ENCODE data around the gene NAPB.
"Not testable (repeated sequence)": the region's sequence is repeated elsewhere in the genome, so short reads cannot be mapped to it uniquely, and the experiment has no call there.

Gene NAPB

DNA sequence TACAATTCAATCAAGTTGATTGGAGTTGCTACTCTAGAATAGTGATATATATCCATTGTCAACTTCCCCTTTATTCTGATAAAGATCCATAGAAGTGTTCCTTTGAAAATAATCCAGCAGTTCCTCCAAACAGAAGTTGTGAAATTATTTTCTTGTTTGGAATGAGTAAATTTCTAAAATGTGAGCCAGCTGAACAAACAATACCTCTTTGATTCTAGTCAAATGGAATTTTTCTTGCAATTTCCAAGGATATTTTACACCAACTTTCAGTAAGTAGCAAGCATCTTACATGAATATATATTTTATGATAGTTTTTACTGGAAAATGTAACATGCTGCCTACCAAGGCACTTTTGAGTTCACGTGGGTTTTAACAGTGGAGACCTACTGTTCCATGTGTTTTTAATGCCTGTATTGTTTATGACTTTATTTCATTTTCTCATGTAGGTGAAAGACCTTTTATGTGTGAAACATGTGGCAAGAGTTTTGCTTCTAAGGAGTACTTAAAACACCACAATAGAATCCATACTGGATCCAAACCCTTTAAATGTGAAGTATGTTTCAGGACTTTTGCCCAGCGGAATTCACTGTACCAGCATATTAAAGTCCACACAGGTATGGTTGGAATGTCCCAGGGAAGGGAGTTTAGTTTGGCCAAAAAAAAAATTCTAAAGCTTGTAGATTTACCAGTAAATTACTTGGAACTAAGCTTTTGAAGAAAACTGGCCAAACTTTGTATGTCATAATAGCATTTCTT is 52.8 kb downstream of the NAPB start:
- no peak for DNase-seq (ENCODE audit: low read depth in 3 of 3)

DNA sequence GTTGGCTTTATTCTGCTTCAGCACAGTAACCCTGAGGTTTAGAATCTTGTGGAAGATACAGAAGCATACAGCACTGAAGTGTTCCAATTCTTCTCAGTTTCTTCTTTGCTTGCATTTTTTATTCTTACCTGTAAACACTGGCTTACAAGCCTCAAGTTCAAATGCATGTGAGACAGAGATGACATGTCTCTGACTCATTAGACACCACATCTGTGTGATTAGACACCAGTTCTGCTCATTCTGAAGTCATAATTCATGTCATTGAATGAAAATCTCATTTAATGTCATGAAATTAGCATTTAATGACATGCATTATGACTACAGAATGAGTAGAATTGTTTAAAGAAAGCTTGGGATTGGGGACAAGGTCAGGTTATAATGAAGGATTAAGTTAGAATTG is 53.5 kb downstream of the NAPB start:
- DNase-seq (ENCODE audit: low read depth in 3 of 3), result no peak

DNA sequence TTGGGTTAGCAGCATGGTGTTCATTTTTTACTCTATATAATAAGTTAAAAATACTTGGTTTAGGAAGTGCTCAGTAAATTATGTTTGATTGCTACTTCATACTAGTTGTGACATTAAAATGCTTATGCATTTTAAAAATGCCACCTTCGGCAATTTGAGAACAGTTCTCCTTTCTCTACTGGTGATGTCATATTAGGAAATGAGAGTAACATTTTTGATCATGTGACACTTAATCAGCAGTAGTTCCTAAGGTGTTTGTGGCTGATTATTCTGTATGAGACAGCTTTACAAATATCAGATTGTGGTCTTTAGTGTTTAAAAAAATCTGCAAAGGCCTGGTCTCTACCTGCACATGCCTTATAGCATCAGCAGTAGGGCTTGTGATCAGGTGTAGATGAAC is 54.9 kb downstream of the NAPB start:
- DNase-seq (ENCODE audit: low read depth in 3 of 3), result no peak

DNA sequence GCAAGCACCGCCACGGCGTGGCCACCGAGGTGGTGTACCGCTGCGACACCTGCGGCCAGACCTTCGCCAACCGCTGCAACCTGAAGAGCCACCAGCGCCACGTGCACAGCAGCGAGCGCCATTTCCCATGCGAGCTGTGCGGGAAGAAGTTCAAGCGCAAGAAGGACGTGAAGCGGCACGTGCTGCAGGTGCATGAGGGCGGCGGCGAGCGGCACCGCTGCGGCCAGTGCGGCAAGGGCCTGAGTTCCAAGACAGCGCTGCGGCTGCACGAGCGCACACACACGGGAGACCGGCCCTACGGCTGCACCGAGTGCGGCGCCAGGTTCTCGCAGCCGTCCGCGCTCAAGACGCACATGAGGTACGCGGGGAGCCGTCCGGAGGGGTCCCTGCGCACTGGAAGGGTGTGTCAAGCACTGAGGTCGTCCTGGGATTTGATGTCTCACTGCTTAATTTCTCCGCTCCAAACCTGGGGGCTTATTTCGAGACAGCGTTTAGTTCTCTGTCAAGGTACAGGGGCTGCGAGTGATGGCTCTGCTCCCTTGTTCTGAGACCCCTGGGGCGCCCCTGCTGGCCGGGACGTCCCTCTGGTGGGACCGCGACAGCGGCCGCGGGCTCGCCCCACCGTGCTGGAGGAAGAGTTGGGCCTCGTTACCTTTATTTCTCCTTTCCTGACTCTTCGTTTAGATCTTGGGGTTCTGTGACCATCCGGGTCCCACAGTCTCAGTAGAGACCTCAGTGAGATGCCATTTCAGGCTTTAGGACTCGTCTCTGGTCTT is 55.7 kb downstream of the NAPB start:
- no peak for DNase-seq (ENCODE audit: low read depth in 3 of 3)

DNA sequence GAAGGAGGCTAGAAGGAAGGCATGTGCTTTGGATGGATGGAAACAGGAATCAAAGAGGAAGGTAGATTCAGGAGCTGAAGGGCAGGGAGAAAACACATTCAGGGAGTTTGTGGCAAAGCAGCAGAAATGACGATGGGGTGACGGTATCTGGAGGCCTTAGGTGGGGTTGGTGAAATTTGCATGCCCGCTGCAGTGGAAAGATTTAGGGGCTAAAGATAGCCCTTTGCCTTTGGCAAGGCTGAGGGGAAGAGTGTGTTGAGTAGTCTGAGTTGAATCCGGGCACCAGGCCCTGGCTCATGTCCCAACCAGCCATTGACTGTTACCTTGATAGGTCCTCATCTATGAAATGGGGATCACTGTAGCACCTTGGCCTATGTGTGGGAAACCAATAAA is 58.0 kb downstream of the NAPB start:
- DNase-seq (ENCODE audit: low read depth in 3 of 3), result no peak

DNA sequence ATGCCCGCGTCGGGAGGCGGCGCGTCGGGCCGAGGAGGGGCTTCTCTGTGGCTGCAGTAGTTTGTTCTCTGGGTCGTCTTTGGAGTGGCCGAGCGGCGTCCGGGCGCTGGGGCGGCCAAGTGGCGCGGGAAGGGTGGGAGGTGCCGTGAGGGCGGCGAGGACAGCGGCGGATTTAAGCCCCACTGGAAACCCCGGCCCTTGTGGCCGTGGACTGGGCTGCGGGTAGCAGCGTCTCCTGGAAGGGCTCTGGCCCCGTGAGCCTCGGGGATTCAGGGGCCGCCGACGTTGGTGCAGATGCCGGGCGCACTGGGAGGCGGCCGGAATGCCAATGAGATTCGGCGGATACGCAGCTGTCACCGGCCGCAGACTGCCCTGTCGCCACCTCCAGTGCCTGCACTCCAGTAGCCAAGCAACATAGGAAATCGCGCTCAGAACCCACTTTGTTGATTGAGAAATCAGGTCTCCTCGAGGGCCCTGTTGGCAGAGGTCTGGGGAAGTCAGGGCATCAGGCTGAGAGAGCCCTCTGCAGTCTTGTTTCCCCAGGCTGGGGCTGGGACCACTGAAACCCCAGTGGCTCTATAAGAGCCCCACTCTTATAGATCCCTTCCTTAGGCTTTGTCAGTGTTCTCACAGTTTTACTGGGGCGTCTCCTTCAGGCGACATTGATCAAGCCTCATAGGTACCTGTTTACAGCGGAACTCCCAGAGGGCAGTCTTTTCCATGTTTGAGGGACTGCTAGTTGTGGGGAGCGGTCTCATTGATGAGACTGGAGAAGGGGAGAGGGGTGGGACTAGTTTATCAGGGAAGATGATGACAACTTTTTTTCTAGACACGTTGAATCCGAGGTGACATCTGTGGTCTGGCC is 58.7 kb downstream of the NAPB start:
- DNase-seq (ENCODE audit: low read depth in 3 of 3), result no peak

DNA sequence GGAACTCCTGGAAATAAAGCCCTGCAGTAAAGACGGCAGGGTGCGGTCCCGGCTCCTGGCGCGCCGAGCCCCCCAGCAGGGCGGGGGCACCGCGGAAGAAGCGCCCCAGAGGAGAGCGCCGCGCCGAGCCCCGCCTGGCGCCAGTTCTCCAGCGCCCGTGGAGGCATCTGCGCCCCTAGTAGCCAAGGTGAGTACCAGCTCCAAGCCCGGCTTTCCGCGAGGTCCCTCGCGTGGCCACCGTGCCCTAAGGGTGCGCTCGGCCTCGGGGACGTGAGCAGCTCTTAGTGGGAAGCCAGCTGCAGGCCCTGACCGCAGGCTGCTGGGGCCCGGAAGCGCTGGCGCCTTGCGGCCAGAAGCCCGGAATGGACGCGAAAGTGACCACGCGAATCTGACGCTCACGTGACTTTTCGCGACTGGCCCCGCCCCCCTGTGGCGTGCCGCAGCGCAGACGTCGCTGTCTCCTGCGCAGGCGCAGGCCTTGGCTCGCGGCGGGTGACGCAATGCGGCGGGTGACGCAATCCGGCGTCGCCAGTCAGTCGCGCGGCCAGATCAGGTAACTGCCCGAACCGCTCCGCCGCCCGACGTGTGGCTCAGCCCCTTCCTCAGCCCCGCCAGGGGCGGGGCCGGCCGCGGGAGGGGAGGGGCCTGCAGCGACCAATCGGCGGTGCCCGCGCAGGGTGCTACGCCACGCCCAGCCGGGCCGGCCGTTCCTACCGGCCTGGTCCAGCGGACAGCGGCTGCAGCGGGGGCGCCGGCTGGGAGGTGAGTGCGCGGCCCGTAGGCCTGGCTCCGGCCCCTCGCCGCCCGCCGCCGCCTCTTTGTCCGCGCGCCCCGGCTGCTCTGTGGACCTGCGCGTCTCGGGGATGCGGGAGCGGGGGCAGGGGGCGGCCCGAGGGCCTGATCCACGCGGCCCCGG is 59.6 kb downstream of the NAPB start, which contains the start of gene GZF1:
GZF1 (plus strand) TSS at position 707 of the 916 bp plus-strand sequence. CDS start 2,202 bp downstream, outside the sequence.
- peak; percentile 96 to 98 (median 98) for DNase-seq (ENCODE audit: low read depth in 3 of 3)

DNA sequence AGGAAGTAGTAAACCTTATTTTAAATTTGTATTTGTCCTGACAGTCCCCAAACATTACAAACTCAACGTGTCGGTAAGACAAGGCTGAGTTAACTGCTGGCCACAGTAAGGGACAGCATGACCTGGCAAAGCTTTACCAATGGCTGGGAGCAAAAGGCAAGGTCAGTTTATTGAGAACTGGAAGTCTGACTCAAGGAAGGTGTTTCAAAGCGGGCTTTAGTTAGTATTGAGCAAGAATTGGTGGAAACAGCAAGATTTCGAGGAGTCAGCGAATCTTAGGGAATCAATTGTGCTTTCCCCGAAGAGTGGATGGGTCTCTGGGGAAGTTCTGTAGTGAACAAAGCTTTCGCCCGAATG is 60.2 kb downstream of the NAPB start:
- DNase-seq (ENCODE audit: low read depth in 3 of 3), result no peak

DNA sequence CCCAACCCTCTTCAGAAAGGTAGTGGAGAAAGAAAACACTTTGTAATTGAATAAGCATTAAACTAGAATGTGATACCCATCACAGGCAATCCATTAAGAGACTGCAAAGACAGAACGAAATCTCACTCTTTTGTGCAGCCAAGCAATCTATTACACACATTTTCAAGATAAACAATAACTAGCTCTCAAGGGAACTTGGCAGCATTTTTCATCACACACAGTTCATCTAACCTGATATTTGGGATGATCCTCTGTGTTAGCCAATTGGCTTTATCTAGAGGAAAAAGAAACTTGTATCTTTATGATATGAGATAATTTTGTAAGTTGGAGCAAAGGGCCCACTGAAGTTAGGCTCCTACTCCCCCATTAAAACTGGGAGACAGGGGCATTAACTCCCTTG is 60.8 kb downstream of the NAPB start:
- no peak for DNase-seq (ENCODE audit: low read depth in 3 of 3)

DNA sequence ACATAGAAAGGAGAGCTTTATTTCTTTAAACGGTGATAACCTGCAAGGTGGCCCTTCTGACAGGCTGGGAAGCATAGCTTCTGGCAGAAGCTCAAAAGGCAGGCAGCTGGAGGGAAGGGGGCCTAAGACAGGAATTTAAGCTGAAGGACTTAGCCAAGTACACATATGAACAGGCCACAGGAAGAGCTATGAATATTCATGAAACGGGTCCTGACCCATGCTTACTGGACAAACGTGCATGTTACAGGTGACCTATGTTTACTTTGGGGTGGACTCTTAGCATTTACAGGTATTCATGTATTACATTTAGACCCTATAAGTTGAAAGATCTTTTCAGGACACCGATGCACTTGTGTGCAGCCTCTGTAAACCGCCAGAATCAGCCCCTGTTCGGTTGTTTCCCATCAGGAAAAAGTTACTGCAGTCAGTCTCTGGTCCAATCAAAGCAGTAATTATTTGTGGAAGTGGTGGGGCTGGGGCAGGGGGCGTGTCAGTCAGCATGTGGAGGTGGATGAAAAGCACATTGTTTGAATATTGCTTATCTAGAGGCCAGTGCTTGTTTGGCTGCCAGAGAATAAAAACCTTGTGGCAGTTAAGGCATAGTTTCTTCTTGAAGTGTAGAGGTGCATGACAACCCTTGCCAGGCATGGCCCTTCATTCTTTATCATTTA is 62.2 kb downstream of the NAPB start:
- no peak for DNase-seq (ENCODE audit: low read depth in 3 of 3)

DNA sequence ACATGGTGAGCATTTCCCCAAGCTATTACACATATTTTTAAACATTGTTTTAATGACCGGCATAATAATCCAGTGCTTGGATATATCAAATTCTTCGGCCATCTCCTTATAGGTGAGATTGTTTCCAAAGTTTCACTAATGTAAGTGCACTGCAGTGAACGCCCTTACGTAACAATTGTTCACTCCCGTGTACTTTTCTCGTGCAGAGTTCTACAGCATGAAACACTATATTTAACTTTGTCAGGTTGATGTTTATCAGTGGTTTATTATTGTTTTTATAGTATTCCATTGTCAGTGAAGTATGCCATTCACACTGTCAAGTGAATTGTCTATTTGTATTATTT is 62.8 kb downstream of the NAPB start:
- no peak for DNase-seq (ENCODE audit: low read depth in 3 of 3)

DNA sequence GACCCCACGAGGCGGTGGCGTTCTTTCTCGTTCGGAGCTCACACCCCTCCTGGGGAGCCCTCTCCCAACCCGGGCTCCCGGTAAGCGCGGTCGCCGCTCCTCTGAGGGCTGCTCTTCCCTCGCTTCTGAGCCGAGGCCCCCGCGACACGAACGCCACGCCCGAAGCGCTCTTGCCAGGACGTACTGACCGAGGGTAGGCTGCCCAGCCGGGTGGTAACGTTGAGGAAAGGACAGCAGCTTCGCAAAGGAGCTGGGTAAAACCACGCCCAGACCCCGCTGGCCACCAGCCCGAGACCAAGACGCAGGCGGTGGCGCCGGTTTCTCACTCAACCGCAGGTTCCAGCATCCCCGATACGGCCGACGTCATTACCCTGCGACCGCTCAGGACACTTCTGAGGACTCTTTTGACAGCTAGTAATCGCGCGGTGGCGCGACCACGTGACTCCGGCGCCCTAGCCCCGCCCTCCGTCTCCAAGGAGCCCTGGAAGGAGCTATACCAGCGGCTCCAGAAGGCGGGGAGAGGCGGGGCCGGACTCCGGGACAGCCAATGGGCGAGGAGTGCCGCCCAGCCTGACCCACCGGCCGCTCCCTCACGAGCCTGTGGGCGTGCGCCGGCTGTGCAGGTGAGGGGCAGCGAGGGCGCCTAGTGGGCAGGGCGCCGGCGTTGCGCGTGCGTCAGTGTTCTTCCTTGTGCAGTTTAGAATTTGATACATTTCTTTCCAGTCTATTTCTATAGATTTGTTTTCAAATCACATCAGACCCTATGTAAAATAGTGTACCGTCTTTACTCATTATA is 63.3 kb downstream of the NAPB start:
- peak; percentile 99 to 100 (median 99) for DNase-seq (ENCODE audit: low read depth in 3 of 3)

DNA sequence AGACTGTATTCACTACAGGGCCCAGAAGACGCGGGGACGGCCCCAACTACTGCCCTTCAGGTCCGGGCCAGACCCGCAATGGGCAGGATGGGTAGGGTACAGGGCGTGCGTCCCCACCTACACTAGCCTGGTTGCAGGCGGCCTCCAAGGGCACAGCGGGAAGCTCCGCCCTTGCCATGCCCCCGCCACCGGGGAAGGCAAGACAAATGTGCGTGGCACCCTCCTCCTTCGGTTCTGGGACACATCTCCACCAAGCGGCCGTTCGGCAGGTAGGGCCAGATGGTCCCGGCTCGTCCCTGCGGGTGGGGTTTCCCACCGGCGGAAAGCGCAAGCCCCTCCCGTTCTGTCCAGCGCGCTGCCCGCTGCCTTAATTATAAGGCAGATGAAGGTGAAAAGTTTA is 65.1 kb downstream of the NAPB start:
- DNase-seq (ENCODE audit: low read depth in 3 of 3), result no peak

DNA sequence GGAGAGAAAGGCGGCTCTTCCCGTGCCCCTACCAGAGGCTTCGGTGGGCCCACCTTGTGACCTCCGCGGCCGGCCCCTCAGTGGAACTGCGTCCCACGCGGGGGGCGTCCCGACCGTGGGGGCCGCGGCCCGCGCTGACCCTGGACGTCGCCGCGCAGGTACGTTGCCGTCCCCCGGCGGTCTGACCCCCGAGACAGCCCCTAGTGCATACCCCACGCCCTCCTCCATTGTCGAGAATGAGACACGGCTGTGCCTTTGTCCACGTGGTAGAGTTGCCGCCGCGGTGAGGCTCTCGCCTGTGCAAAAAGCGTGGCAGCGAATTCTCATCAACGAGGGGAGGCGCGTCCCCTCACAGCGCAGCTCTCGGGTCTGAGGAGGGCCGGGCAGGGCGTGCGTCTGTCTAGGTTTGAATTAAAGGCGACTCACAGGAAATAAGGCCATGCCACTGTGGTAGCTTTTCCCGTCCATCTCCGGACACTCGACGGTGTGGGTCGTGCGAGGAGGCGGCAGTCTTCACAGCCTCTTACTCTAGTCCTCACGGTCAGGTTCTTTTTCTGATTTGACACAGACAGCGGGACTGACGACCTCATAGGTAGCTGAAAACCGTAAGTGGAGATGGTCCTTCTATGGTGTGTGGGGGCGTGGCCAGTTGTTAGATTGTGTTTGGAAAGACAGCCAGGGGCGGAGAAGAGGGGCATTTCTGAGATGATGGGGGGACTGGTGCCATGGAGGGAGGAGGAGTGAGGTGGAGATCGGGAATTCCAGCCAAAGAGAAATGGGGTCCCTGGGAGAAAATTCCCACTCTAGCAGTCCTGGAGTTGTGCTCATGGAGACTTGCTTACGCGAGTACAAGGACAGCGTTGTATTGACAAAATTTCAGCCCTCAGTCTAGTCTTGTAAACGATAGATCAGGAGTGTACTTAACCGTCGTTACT is 70.1 kb downstream of the NAPB start:
- peak; percentile 35 to 39 (median 38) for DNase-seq (ENCODE audit: low read depth in 3 of 3)

DNA sequence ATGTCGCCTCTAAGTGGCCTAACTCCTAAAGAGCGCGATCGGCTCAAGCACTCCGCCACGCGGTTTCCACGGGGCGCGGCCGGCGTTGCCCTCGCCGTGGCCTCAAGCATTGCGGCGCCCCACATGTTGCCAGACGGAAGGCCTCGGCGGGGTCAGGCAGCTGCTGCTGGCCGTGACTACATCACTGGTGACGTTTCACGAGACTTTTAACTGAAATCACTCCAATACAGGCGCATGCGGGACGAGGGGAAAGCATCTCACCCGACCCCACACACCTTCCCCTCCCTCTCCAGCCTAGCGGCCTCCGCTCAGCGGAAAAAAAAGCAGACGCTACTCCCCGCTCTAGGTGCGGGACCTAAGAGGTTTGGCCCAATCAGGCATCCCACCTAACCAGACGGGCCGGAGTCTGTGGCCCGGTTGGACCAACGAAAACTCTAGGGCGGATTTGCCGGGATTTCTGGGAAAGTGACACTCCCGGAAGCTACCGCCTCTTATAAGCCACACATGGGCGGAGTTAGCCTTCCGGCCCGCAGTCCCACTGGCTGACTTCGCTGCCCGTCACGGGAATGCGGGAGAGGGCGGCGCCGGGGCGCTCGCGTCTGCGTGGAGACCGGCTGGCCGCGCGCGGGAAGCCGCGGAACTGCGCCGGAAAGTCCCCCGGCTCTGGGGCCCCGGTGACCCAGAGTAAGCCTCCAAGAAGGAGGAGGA is 70.9 kb downstream of the NAPB start, which contains the start of gene NXT1:
NXT1 (plus strand) TSS at position 596 of the 708 bp plus-strand sequence. CDS start 3,251 bp downstream, outside the sequence.
- DNase-seq (ENCODE audit: low read depth in 3 of 3), result peak; percentile 89 to 95 (median 90)

DNA sequence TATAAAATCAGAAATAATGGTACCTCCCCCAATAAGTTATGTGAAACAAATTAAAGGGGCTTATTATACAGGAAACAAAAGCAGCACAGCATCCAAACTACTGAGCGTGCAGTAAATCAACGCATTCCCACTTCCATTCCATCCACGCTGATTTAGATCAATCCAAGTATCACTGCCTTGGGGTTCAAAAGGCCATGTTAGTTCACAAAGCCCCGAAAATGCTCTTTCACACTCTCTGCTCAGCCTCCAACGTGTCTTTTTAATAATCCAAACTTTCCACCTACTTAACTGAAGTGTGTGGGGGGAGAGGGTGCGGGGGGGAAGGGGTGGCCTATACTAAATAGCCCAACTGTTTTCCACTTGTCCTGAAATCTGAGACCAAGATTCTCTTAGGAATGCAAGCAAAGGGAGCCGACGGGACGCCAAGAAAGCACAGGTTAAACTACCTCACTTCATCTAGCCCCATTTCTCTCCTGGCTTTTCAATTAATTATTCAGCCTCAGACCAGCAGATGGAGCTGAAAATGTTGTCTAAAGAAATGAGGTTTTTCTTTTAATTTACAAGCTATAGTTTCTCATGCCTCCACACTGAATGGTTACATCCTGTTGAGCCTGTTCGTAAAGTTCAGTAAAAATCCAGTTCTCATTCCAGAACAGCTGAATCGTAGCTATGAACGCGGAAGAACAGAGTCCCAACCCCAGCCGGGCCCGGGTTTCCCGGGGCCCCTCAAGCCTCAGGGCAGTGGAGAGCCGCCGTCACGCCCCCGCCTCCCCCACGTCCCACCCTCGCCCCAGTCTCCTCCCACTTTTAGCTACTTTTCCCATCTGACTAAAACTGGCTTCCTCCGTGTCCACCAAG is 71.7 kb downstream of the NAPB start:
- peak in 2 of 3 experiments; percentile 66 to 70 for DNase-seq (ENCODE audit: low read depth in 3 of 3)

DNA sequence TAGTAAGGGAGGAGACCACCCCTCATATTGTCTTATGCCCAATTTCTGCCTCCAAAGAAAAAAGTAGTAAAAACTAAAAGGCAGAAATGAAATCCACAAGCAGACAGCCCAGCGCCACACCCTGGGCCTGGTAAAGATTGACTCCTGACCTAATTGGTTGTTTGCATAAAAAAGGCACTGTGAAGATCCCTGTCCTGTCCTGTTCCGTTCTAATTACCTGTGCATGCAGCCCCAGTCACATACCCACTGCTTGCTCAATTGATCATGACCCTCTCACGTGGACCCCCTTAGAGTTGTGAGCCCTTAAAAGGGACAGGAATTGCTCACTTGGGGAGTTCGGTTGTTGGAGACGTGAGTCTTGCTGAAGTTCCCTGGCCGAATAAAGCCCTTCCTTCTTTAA is 72.8 kb downstream of the NAPB start:
- not testable (repeated sequence) for DNase-seq (ENCODE audit: low read depth in 3 of 3)
